GM18861 (cell line): ENCODE results near the gene CMTM1.

Experiments used
- ATAC-seq: cut with Tn5 transposase; IDR thresholded peaks from one replicate; pipeline ENCODE4 v1.9.1; 2021; ENCODE audit not compliant: unreplicated experiment

Gene CMTM1

DNA sequence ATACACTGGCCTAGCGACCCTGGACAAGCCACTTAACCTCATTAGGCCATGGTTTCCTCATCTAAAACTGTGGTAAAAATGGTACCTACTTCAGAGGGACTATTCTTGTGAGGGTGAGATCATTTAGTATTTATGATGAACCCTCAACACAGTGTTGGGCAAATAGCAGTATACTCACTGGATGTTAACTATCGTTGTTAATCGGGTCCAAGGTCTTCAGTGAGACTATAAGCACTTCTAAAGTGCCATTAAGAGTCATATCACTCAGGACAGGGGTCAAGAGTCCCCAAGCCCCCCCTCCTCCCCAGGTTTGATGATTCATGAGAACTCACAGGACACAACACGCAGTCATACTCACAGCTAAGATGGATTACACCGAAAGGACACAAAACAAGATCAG is 27.3 kb upstream of the CMTM1 start:
- no peak for ATAC-seq

DNA sequence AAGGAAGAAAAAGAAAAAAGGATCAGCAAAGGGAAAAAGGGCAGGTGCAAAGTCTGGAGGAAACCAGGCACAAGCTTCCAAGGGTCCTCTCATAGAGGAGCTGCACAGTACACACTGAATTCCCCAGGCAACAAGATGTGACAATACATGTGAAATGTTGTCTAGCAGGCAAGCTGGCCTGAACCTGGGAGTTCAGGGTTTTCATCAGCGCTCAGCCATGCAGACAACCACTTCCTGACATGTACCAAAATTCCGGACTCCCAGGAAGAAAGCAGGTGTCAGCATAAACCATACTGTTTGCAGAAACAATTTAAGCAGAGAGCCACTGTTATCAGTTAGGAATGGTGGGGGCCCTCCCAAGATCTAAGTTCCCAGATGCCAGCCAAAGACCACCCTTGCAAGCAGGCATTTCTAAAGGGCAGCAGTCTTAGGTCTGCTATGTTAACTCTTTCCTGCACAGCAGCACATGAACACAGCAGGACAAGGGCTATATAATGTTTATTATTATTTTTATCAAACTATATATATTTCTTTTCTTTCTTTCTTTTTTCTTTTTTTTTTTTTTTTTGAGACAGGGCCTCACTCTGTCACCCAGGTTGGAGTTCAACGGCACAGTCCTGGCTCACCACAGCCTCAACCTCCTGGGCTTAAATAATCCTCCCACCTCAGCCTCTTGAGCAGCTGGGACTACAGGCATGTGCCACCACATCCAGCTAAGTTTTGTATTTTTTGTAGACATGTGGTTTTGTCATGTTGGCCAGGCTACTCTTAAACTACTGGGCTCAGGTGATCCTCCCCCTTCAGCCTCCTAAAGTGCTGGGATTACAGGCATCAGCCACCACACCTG is 26.4 kb upstream of the CMTM1 start:
- peak; percentile 72 for ATAC-seq

DNA sequence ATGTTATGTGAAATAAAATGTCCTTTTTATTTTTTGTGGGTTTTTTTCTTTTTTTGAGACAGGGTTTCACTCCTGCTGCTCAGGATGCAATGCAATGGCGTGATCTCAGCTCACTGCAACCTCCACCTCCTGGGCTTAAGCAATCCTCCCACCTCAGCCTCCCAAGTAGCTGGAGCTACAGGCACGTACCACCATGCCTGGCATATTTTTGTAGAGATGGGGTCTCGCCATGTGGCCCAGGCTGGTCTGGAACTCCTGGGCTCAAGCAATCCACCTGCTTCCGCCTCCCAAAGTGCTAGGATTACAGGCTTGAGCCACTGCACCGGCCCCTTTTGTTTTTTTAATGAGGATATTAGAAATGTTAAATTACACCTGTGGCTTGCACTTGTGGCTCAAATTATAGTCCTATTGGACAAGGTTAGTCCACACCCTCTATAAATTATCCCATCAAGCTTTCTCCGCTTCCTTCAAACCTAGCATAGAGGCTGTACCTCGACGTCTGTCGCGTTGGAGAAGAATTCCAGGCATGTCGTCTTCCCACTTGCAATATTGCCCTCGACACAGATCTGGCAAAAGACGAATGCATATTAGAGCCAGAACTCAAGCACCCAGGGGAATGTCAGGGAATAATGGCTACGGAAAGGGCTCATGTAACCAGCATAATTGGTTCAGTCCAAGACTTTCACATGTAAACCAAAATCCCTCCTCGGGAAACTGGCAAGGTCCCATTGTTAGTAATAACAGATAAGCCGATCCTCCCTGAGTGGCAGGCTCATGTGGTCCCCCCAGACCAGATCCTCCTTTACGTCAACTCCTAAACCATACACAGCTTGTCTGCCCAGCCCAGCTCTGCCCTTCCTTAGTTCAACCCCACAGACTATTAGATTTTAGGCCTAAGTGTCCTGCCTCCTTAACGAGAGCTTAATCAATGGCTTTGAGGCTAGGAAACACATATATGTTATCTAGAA is 24.6 kb upstream of the CMTM1 start:
- ATAC-seq, result no peak

DNA sequence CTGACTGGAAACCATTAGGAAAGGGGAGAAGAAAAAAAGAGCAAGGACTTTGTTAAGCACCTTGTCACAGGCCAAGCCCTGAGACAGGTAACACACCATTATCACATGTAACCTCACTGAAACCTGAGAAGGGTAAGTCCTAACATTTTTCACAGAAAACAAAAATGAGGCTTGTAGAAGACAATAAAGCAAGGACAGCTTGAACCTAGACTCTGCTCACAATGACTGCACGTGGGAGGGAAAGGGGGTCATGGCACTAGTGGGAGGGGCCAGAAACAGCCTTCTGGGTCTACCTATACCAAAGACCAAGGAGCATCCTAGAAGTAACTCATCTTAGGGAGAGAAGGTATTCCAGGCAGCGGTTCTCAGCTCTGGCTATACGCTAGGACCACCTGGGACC is 23.8 kb upstream of the CMTM1 start:
- ATAC-seq, result no peak

DNA sequence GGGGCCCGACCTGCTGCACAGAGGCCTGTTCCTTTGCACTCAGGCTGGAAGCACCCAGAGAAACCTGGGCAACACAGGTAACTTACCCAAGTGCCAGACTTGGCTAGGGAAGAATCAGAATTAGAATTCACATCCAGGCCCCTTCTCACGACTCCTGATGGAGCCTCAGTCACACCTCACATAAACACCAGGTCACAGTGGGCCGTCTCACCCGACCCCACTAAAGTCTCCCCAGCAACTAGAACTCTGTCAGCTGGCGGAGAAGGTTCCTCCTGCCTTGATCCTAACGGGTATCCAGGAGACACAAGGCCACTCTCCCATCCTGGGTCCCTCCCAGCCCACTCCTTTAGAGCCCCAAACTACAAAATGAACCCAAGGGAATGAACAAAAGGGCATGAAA is 22.7 kb upstream of the CMTM1 start:
- no peak for ATAC-seq

DNA sequence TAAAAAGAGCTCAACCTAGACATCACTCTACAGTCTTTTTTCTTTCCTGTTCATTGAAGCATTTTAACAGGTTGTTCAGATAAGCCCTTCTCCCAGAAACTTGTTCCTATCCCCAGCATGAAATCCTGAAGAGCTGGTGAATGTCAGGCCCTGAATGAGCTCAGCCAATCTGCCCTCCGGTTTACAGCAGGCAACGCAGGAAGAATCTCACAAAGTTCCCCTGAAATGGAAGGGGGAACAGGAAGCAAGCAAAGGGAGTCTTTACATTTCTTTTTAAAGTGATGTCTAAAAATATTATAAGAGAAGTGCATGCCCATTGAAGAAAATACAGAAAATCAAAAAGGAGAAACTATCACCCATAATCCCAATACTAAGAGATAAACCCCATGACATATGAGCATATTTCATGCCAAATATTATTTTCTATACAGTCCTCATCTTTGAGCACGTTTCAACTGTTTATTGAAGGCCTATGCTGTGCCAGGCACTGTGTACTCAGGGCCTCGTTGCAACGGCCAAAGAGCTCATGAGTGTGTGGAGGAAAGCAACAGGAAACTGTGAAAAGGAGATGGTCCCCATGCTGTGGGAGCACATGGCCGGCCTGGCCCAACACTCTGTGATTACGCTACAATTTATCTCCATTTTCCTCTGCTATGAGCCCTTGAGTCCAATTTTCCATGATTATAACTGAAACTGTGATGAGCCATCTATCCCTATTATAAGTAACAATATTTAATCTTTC is 22.1 kb upstream of the CMTM1 start:
- no peak for ATAC-seq

DNA sequence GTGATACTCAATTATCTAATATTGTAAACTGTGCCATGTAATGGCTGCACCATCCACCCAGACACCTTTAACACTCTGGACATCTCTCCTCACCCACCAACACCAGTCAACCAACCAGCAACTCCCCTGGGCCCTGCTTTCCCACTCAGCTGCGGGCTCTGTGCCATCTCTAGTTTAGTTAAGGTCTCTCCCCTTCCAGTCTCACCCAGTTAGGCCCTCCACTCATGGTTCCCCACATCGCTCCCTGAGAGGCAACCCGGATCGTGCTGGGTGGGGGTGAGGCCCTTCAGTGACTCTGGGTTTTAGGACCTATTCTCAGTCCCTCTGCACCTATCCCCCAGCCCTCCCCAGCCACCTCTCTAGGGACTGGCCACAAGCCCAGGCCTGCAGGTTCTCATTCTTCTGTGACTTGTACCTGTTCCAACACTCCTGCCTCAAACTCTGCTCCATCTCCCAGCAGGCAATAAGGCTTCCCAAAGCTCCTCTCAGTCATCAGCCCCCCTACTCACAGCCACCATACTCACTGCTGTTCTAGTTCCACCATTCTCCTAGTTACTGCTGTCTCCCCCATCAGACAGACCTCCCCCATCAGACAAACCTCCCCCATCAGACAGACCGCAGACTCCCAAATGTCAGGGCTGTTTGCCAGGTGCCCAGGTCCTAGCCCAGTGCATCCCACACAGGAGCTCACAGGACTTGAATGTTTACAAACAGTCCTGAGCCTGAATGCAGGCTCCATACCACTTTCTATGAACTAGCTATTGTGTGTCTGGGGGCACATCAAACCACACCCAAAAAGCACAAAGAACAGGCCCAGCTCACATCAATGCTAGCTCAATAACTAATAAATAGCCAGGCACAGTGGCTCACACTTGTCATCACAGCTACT is 18.9 kb upstream of the CMTM1 start:
- no peak for ATAC-seq

DNA sequence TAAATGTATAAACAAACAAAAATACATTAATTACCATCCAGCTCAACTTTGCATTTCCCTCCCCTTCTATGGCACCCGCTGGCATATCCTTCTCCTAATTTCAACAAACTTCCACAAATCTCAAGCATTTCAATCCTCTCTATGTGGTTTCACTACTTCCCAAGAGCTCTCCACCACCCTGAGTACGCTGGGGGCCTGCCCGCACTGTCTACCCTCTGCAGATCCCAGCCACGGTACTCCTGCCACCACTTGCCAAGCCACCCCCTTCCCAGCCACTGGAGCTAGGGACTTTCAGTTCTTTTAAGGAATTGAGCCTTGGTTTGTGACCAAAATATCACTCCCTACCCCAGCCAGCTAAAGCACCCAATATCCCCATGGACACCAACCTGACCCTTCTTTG is 18.2 kb upstream of the CMTM1 start:
- no peak for ATAC-seq

DNA sequence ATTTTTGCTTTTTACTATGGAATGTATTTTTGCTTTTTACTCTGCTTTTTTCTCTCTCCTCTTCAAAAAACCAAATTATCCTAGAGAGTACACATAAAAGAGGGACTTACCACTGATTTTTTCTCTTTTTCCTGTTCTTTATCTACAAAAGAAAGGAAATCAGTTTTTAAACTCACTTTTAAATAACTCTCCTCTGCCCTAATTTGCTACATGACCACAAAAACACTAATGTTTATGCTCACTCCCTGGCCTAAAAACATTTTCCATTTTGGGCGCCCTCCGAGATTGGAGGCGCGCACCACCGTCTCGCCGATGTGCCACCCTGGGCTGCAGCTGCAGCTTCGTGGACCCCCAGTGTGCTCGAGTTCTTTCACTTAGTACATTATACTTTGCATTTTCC is 17.4 kb upstream of the CMTM1 start:
- no peak for ATAC-seq

DNA sequence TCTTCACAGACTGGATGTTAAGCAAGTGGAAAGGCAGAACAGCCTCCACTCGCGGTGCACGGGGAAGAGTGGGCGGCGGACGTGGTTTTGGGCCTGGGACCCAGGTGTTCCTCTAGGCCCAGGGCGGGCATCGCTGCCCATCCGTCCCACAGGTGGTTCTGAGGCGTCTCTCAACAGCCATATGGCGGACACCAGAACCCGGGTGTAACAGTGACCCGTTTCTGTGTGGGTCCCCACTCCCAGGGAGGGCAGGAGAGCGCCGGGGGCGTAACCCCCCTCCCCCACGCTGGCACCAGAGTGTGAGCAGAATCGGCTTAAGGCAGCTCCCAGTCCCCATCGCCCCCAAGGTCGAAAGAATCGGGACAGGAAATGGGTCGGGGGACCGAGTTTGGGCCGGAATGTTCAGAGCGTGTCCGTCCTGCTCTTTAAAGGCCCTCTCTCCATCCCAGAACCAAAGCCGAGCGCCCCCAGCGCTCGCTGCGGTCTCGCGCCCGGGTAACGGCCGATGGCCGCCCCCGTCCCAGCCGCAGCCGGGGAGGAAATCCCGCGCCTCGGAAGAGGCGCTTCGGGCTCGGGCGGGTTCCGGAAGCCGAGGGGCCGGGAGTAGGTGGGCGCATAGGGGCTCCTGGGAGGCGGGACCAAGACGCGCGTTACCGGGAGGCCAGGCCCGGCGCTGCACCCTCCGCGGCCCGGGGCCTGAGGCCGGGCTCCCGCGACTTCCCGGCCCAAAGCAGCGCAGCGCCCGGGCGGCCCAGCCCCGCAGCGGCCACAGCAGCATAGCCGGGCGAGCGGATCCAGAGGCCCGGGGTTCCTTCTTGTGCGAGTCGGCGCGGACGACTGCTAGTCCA is 16.7 kb upstream of the CMTM1 start, which contains the start of gene TK2:
Gene TK2, minus strand, starts transcription at position 839 of the 848 bp plus-strand sequence. Its CDS starts 61 bp downstream, at position 778.
- ATAC-seq, result no peak

DNA sequence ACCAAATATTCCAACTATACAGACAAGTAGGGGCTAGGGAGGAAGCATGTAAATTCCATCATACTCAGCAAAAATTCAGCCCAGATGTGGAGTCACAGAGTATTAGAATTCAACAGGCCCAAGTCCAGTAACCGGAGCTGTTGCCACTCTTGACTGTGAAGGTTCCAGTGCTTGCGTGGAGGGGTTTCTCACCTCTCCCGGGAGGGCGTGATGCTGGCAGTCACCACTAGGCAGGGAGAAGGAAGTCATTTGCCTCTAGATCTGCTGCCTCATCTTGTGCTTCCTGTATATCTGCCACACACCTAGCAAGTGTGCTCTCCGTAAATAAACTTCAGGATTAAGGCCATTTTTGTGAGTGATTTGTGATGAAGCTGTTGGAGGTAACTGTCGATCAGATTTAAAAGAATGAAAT is 14.9 kb upstream of the CMTM1 start:
- no peak for ATAC-seq

DNA sequence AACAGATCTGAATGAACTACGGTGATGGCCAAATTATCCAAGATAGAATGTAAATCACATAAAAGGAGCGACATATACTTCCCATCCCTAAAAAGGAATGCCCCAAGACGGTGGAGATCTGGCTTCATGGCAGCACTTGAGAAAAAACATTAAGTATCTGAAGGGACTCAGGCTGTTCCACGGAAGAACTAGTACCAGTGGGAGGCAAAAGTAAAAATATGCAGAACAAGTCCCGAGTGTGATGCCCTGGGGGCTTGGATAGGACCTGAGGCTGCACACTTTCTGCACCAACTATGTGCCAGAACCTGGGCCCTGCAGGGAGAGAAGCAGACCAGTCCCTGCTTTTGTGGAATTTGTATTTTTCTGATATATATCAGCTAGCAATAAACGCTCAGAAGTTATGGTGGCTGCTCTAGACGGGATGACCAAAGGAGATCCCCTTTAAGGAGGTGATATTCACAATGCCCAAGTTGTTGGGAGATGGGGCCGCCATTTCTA is 14.4 kb upstream of the CMTM1 start:
- ATAC-seq, result no peak

DNA sequence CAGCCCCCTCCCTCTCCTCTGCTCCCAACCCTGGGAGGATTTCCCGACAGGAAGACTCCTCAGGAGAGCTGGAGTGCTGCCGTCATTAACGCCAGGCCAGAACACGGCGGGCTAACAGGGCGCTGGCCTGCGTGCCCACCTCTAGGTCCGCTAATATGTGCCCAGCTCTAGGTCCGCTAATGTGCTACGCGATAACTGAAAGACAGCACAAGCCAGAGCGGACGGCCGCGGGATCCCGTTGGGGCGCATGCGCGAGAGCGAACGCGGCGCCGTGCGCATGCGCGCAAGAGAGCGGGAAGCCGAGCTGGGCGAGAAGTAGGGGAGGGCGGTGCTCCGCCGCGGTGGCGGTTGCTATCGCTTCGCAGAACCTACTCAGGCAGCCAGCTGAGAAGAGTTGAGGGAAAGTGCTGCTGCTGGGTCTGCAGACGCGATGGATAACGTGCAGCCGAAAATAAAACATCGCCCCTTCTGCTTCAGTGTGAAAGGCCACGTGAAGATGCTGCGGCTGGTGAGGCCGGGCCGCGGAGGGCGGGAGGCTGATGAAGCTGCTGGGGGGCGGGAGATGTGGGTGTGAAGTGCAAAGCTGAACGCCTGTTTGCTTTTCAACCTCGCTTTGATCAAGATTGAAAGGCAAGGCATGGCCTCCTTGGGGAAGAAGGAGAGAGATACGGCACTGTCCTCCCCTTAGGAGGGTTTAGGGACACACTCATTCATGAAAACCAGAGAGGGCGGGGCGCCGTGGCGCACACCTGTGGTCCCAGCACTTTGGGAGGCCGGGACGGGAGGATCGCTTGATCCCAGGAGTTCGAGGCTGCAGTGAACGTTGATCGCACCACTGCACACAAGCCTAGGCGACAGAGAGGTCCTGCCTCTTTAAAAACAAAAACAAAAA is 13.7 kb upstream of the CMTM1 start, which contains the start of gene CKLF:
Gene CKLF, plus strand, starts transcription at position 291 of the 892 bp plus-strand sequence. Its CDS starts 140 bp downstream, at position 431.
- peak; percentile 61 for ATAC-seq

DNA sequence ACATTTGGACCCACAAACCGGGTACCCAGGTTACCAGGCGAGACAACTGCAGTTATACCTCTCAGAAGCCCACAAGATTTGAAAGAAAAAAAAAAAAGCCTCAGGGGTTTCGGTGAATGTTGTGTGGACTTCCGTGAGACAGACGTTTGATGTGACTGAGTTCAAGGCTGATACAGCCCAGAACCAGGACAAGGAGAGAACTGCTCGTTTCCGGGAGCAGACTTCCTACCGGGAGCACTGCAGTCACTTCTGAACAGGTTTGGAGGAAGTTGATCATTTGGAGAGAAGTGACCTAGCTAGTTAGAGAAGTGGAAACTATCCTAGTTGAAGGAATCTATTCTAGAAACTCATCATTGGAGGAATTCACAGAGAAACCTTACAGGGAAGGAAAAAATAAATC is 13.0 kb upstream of the CMTM1 start:
- ATAC-seq, result no peak

DNA sequence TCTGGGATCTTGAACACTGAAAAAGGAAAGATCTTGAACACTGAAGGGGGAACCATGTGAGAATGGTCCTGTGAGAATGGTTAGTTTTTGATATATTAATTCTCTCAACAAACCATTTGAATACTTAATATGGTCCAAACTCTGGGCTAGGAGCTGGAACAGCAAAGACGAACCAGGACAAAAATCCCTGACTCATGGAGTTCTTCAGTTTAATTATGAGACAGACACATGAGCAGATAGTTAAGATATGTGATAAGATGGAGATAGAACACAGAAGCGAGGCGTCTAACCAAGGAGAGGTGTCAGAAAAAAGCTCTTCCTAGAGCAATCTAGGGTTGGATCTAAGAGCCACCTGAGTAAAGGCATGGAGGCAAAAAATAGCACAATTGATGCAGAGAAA is 12.2 kb upstream of the CMTM1 start:
- ATAC-seq, result no peak

DNA sequence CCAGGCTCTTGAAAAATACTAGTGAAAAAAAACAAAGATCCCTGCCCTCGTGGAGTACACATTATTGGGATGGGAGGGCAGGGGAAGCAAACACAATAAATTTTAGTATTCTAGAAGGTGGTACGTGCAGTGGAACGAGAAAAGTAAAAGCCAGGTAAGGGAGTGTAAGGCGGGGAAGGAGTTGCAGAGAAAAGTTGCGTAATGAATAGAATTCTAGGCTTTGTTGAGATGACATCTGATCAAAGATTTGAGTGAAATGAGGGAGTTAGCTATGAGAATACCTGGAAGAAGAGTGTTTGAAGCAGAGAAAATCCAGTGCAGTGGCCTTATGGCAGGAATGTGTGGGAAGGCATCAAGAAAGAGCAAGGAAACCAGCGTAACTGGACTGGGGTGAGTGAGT is 11.7 kb upstream of the CMTM1 start:
- ATAC-seq, result no peak

DNA sequence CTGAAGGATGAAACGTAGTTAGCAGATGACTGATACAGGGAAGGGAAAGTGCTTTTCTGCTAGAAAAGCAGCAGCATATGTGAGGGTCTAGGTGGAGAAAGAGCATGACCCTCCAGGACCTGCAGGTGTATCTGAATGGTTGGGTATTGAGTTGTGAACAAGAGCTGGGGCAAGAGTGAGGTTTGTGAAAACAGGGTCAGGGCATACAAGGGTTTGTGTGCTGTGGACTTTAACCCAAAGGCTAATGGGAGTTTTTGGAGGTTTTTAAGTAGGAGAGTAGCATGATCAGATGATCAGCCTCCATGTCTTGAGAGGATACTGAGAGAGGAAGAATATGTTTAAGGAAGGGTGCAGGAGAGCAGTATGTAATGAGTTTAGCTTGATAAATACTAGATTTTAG is 6.1 kb upstream of the CMTM1 start:
- no peak for ATAC-seq
